Progenitor cell of endocrine pancreas (in vitro differentiated cells): ENCODE data around the gene RHO. TPM values are rescaled to one million over a fixed set of nuclear protein-coding genes. Genes with fewer than 3 reads are reported as not detected.
A peak's percentile ranks its signal among the peaks of the same experiment; 100 is the strongest.
"Not testable (repeated sequence)": the region's sequence is repeated elsewhere in the genome, so short reads cannot be mapped to it uniquely, and the experiment has no call there.

ENCODE experiments used
- DNase-seq: peaks from one replicate; pipeline ENCODE4 v3.0.0; 2021; ENCODE audit warnings: low spot score; ENCODE audit not compliant: unreplicated experiment
- H3K27ac Mint-ChIP-seq: 2 replicates; pipeline ENCODE4 v1.8.0; 2021; ENCODE audit warnings: mild to moderate bottlenecking, moderate library complexity, mixed read lengths
- H3K27me3 Mint-ChIP-seq: 2 replicates; pipeline ENCODE4 v1.8.0; 2021; ENCODE audit warnings: mixed read lengths
- H3K36me3 Mint-ChIP-seq: 2 replicates; pipeline ENCODE4 v1.8.0; 2022; ENCODE audit warnings: mixed read lengths; ENCODE audit not compliant: insufficient read depth
- H3K4me1 Mint-ChIP-seq: 2 replicates; pipeline ENCODE4 v1.8.0; 2021; ENCODE audit warnings: low read depth, mixed read lengths
- H3K4me3 Mint-ChIP-seq: 2 replicates; pipeline ENCODE4 v1.8.0; 2021; ENCODE audit warnings: low read depth, mild to moderate bottlenecking, moderate library complexity, mixed read lengths
- H3K9me3 Mint-ChIP-seq: 2 replicates; pipeline ENCODE4 v1.8.0; 2021; ENCODE audit warnings: low read depth, mixed read lengths
- CTCF ChIP-seq: fragments of 200-600 bp; sonication (generic); IDR thresholded peaks from one replicate; pipeline ENCODE4 v1.5.0; 2021; ENCODE audit warnings: antibody characterized with exemption, mild to moderate bottlenecking; ENCODE audit not compliant: unreplicated experiment
- total RNA-seq: library from RNA; stranded (reverse); gene quantifications from 2 replicates; pipeline ENCODE4 v1.2.1, GENCODE V29; 2021

RHO gene
- total RNA-seq, 1 donor from 2014 or later, result 0.10 TPM

- no peaks in the 10 kb centered on the region for H3K27me3 Mint-ChIP-seq
- DNase-seq, result no peak
- TF ChIP-seq CTCF, result no peak
- no peaks in the 10 kb centered on the region for H3K9me3 Mint-ChIP-seq
- no peak overlapping the region for H3K4me3 Mint-ChIP-seq
- H3K36me3 Mint-ChIP-seq, result peaks cover 13% of the 10 kb centered on the region
- H3K27ac Mint-ChIP-seq, result no peak overlapping the region
- peaks cover 8% of the 10 kb centered on the region for H3K4me1 Mint-ChIP-seq
Observed at GRCh38 chr3:129485721-129486663, 42.4 kb upstream of the RHO start.

GRCh38 chr3:129486664-129487035 lies 41.8 kb upstream of the RHO start:
- Mint-ChIP-seq H3K9me3 (no peaks in the 10 kb centered on the region), H3K27ac (no peak overlapping the region), H3K36me3 (peaks cover 13% of the 10 kb centered on the region), H3K27me3 (no peaks in the 10 kb centered on the region), H3K4me1 (peaks cover 8% of the 10 kb centered on the region), H3K4me3 (no peak overlapping the region)
- TF ChIP-seq CTCF, result no peak
- DNase-seq, result no peak

- Mint-ChIP-seq H3K9me3 (no peaks in the 10 kb centered on the region), H3K4me3 (no peak overlapping the region), H3K36me3 (peaks cover 16% of the 10 kb centered on the region), H3K27me3 (no peaks in the 10 kb centered on the region), H3K4me1 (peaks cover 8% of the 10 kb centered on the region), H3K27ac (no peak overlapping the region)
- no peak for DNase-seq
- TF ChIP-seq CTCF, result no peak
Observed at GRCh38 chr3:129487183-129487867, 41.1 kb upstream of the RHO start.

- not testable (repeated sequence) for H3K9me3 Mint-ChIP-seq, H3K27ac Mint-ChIP-seq, DNase-seq, H3K4me1 Mint-ChIP-seq, H3K4me3 Mint-ChIP-seq, H3K27me3 Mint-ChIP-seq
- peaks cover 17% of the 10 kb centered on the region for H3K36me3 Mint-ChIP-seq
Observed at GRCh38 chr3:129487868-129488335, 40.5 kb upstream of the RHO start.

- not testable (repeated sequence) for DNase-seq, H3K4me3 Mint-ChIP-seq, H3K9me3 Mint-ChIP-seq, H3K4me1 Mint-ChIP-seq, H3K27ac Mint-ChIP-seq, H3K27me3 Mint-ChIP-seq
- peaks cover 18% of the 10 kb centered on the region for H3K36me3 Mint-ChIP-seq
Observed at GRCh38 chr3:129489258-129489657, 39.2 kb upstream of the RHO start.

- peak; percentile 88 for TF ChIP-seq CTCF
- Mint-ChIP-seq H3K27ac (peak overlapping the region; percentile 65), H3K9me3 (no peaks in the 10 kb centered on the region), H3K36me3 (peaks cover 16% of the 10 kb centered on the region), H3K4me3 (no peak overlapping the region), H3K27me3 (no peaks in the 10 kb centered on the region), H3K4me1 (peaks cover 9% of the 10 kb centered on the region)
- peak; percentile 55 for DNase-seq
Observed at GRCh38 chr3:129490273-129490675, 38.2 kb upstream of the RHO start.

GRCh38 chr3:129491077-129491476 lies 37.4 kb upstream of the RHO start:
- not testable (repeated sequence) for H3K27me3 Mint-ChIP-seq, DNase-seq, H3K4me1 Mint-ChIP-seq, H3K4me3 Mint-ChIP-seq, H3K9me3 Mint-ChIP-seq
- Mint-ChIP-seq H3K27ac (peak overlapping the region; percentile 18), H3K36me3 (peaks cover 15% of the 10 kb centered on the region)
